ENCODE results near the gene INPP5D.

The INPP5D gene

DNA sequence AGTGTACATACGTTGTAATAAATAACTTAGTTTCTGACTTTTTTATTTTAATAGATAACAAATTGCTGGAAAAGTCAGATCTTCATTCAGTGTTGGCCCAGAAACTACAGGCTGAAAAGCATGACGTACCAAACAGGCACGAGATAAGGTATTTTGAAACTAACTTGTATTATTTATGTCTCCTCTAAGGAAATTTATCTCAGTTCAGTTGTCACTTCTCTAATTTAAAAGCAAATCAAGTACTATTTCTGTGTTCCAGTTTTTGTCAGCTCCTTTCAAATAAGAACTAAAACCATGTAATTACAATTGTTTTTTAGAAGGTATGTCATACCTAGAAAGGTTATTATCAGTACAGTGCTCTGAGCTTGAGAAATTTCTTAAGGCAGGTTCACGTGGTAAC lies 195.9 kb downstream of the INPP5D start:
- Histone ChIP-seq H3K4me1 (ENCODE audit: control insufficient read depth, insufficient read depth, low read length, unreplicated experiment) (peaks cover 14% of the 10 kb centered on the region), H3K27me3 (ENCODE audit: insufficient read depth, low read length) (no peaks in the 10 kb centered on the region), H3K36me3 (ENCODE audit: insufficient read depth, low read length) (peaks cover 8% of the 10 kb centered on the region), H3K27ac (ENCODE audit: low read depth, low read length) (no peak overlapping the region), H2AFZ (ENCODE audit: low read length, unreplicated experiment) (no peak overlapping the region), H3K79me2 (ENCODE audit: control insufficient read depth, insufficient read depth, low read length, unreplicated experiment) (peaks cover 47% of the 10 kb centered on the region), H3K4me3 (ENCODE audit: low read depth, low read length) (no peak overlapping the region)
